Natural killer cell treated with Interleukin-12 subunit alpha and Interleukin-12 subunit beta and Interleukin-15 and Interleukin-18, amount 100 ng/mL, for 72 hours (primary cell): Measurements from ENCODE around the gene BBS1. TPM values are rescaled to one million over a fixed set of nuclear protein-coding genes. Genes with fewer than 3 reads are reported as not detected.
A peak's percentile ranks its signal among the peaks of the same experiment; 100 is the strongest.

ENCODE experiments used
- ATAC-seq, 2 donors: fragments of 150-1000 bp; cut with Tn5 transposase in 1 of 2; sonication (Bioruptor Pico), chemical (Tn5 transposase) in 1 of 2; 2 replicates each; pipeline ENCODE4 v1.10.0; 2021
- DNase-seq: peaks from one replicate; pipeline ENCODE4 v3.0.0; 2022; ENCODE audit warnings: low spot score
- H3K27ac Mint-ChIP-seq, 2 donors: 1 replicate in 1 of 2; 2 replicates in 1 of 2; pipeline ENCODE4 v1.8.0; 2022; ENCODE audit warnings: mixed read lengths in 2 of 2, mild to moderate bottlenecking in 1 of 2, moderate library complexity in 1 of 2
- H3K27me3 Mint-ChIP-seq, 2 donors: 1 replicate in 1 of 2; 2 replicates in 1 of 2; pipeline ENCODE4 v1.8.0; 2022; ENCODE audit warnings: mixed read lengths in 2 of 2
- H3K36me3 Mint-ChIP-seq: one replicate; pipeline ENCODE4 v1.8.0; 2022; ENCODE audit warnings: mixed read lengths
- H3K4me1 Mint-ChIP-seq, 2 donors: 1 replicate in 1 of 2; 2 replicates in 1 of 2; pipeline ENCODE4 v1.8.0; 2022; ENCODE audit warnings: low read depth in 2 of 2, mixed read lengths in 2 of 2, mild to moderate bottlenecking in 1 of 2
- H3K4me3 Mint-ChIP-seq: one replicate; pipeline ENCODE4 v1.8.0; 2022; ENCODE audit warnings: mixed read lengths
- H3K9me3 Mint-ChIP-seq: 2 replicates; pipeline ENCODE4 v1.8.0; 2022; ENCODE audit warnings: mixed read lengths
- total RNA-seq, 2 donors: library from RNA; stranded (reverse); gene quantifications; one replicate each; pipeline ENCODE4 v1.2.3, GENCODE V29; 2022

The BBS1 gene
- total RNA-seq, 2 donors from 2014 or later, result 20.5 to 21.7 TPM

DNA sequence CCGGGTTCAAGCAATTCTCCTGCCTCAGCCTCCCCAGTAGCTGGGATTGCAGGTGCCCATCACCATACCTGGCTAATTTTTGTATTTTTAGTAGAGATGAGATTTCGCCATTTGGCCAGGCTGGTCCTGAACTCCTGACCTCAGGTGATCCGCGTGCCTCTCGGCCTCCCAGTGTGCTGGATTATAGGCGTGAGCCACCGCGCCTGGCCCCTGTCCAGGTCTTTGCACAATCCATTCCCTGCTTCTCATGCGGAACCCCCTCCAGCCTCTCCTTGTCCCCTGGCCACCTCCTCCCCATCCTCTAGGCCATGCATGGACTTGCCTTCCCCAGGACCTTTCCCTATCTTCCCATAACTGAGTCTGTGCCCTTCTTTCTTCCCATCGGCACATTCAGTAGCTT, 21.5 kb upstream of the BBS1 start:
- no peaks in the 10 kb centered on the region for H3K27me3 Mint-ChIP-seq
- H3K27ac Mint-ChIP-seq, result no peak overlapping the region
- peaks cover 0 to 5% of the 10 kb centered on the region in 2 donors for H3K4me1 Mint-ChIP-seq
- H3K36me3 Mint-ChIP-seq, result no peaks in the 10 kb centered on the region
- no peak overlapping the region for H3K4me3 Mint-ChIP-seq
- DNase-seq (no peak), ATAC-seq (no peak)
- H3K9me3 Mint-ChIP-seq, result no peaks in the 10 kb centered on the region

DNA sequence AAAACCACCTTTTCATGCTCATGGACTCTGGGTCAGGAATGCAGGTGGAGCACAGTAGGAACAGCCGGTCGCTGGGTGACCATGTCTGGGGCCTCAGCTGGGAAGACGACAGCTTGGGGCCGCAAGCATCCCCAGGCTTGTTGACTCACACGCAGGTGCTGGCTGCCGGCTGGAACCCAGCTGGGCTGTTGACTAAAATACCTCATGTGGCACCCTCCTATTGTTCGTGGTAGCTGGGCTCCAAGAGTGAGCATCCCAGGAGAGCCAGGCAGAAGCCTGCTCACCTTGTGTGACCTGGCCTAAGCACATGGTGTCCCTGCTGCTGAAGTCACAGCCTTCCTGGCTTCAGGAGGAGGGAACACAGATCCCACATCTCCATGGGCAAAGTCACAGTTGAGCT, 20.8 kb upstream of the BBS1 start:
- Mint-ChIP-seq H3K9me3 (no peaks in the 10 kb centered on the region), H3K4me3 (no peak overlapping the region), H3K27me3 (no peaks in the 10 kb centered on the region), H3K36me3 (no peaks in the 10 kb centered on the region), H3K27ac (no peak overlapping the region), H3K4me1 (peaks cover 0 to 4% of the 10 kb centered on the region in 2 donors)
- ATAC-seq, result no peak
- DNase-seq, result no peak

DNA sequence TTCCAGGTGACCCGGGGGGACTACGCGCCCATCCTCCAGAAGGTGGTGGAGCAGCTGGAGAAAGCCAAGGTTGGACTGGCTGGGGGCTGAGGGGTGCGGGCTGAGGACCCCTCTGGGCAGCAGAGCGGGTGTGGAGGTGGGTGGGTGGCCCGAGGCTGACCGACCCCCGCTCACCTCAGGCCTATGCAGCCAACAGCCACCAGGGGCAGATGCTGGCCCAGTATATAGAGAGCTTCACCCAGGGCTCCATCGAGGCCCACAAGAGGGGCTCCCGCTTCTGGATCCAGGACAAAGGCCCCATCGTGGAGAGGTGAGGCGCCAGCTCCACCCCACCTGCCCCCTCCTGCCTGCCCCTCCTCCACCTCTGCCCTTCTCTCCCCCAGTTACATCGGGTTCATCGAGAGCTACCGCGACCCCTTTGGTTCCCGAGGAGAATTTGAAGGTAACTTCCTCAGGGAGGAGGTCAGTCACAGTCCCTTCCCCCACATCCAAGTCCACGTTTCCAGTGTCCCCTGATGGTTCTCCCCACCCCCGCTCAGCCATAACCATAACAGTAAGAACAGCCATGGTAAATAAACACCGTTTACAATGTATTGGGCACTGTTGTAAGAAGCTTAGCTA, 19.0 kb upstream of the BBS1 start:
- no peaks in the 10 kb centered on the region for H3K9me3 Mint-ChIP-seq
- H3K4me1 Mint-ChIP-seq, result peaks cover 0 to 3% of the 10 kb centered on the region in 2 donors
- no peak for DNase-seq
- H3K27me3 Mint-ChIP-seq, result no peaks in the 10 kb centered on the region
- ATAC-seq, result no peak
- no peaks in the 10 kb centered on the region for H3K36me3 Mint-ChIP-seq
- no peak overlapping the region for H3K27ac Mint-ChIP-seq
- H3K4me3 Mint-ChIP-seq, result no peak overlapping the region

DNA sequence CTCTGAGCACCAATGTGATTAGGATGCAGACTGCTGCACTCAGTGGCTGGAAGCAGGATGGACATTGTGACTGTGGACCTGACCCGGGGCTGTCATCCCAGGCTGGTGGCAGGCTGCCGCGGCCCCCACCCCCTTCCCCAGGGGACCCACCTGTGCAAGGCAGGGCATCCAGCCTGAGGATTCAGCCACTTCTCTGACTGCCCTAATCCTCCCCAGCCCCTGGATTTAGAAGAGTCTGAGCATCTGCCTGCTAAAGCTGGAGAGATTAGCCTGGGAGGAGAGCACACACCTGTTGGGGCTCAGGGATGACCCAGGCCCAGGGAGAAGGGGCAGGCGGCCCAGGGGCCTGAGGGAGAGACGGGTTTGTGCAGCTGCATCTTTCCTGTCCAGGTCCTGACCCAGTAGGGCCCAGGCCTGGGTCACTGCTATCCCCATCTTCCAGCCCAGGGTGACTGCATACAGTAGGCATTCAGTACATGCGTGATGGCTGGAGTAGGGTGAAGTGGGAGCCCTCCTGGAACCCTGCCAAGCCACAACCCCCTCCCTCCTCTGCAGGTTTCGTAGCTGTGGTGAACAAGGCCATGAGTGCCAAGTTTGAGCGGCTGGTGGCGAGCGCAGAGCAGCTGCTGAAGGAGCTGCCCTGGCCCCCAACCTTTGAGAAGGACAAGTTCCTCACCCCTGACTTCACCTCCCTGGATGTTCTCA, 18.1 kb upstream of the BBS1 start:
- Mint-ChIP-seq H3K36me3 (no peaks in the 10 kb centered on the region), H3K27me3 (no peaks in the 10 kb centered on the region), H3K9me3 (no peaks in the 10 kb centered on the region), H3K4me3 (no peak overlapping the region), H3K27ac (no peak overlapping the region), H3K4me1 (peaks cover 0 to 3% of the 10 kb centered on the region in 2 donors)
- no peak for DNase-seq
- ATAC-seq, result no peak

DNA sequence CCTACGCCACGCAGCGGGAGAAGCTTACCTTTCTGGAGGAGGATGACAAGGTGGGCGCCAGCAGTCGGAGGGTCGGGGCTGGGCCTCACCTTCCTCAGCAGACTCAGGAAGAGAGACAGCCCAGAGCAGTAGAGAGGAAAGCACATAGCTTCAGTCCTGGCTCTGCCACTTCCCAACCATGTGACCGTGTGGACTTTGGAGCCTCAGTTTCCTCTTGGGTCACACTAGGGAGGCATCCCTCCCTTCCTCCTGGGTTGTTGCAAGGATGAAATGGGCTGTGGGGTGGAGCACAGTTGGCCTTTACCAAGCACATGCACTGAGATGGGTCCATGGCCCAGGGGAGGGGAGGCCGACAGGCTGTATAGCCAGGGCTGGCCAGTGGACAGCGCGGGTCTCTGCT, 17.3 kb upstream of the BBS1 start:
- Mint-ChIP-seq H3K27me3 (no peaks in the 10 kb centered on the region), H3K27ac (no peak overlapping the region), H3K4me3 (no peak overlapping the region), H3K4me1 (peaks cover 0 to 3% of the 10 kb centered on the region in 2 donors), H3K9me3 (no peaks in the 10 kb centered on the region), H3K36me3 (no peaks in the 10 kb centered on the region)
- DNase-seq (no peak), ATAC-seq (no peak)

DNA sequence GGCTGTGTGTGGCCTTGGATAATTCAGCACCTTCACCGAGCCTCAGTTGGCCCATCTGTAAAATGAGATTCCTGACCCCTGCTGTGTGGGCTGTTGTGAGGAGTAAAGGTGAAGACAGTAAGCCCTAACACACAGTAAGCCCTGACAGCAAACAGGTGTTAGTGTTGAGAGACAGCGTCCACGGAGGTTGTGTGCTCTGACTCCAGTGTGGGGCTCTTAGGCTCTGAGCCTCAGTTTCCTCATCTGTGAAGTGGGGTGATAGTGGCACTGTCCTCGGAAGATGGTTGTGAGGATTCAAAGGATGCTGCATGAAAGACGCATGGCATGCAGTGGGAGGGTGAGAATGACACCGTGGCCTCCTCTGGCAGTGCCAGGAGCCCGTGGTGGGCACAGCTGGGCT, 16.0 kb upstream of the BBS1 start:
- peaks cover 0 to 3% of the 10 kb centered on the region in 2 donors for H3K4me1 Mint-ChIP-seq
- H3K4me3 Mint-ChIP-seq, result no peak overlapping the region
- no peaks in the 10 kb centered on the region for H3K36me3 Mint-ChIP-seq
- H3K27me3 Mint-ChIP-seq, result no peaks in the 10 kb centered on the region
- ATAC-seq (no peak), DNase-seq (no peak)
- H3K27ac Mint-ChIP-seq, result no peak overlapping the region
- no peaks in the 10 kb centered on the region for H3K9me3 Mint-ChIP-seq

DNA sequence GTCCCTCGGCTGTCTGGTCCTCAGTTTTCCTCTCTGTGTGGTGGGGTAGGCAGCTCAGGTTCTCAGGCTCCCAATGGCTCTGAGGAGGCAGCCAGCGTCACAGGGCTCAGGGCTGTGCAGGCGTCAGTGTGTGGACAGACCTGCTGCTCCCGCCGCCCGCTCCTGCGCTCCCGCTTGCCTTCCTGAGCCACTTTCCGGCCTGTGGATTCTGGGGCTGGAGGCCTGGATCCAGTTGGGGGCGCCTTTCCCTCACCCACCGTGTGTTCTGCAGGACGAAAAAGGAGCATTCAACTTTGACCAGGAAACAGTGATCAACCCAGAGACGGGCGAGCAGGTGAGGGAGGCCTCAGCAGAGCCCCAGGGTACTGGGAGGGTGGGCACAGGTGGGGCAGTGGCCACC, 15.5 kb upstream of the BBS1 start:
- H3K4me1 Mint-ChIP-seq, result peaks cover 0 to 3% of the 10 kb centered on the region in 2 donors
- no peaks in the 10 kb centered on the region for H3K27me3 Mint-ChIP-seq
- DNase-seq, result no peak
- no peak overlapping the region for H3K27ac Mint-ChIP-seq
- no peak overlapping the region for H3K4me3 Mint-ChIP-seq
- no peaks in the 10 kb centered on the region for H3K36me3 Mint-ChIP-seq
- H3K9me3 Mint-ChIP-seq, result no peaks in the 10 kb centered on the region
- ATAC-seq, result no peak

DNA sequence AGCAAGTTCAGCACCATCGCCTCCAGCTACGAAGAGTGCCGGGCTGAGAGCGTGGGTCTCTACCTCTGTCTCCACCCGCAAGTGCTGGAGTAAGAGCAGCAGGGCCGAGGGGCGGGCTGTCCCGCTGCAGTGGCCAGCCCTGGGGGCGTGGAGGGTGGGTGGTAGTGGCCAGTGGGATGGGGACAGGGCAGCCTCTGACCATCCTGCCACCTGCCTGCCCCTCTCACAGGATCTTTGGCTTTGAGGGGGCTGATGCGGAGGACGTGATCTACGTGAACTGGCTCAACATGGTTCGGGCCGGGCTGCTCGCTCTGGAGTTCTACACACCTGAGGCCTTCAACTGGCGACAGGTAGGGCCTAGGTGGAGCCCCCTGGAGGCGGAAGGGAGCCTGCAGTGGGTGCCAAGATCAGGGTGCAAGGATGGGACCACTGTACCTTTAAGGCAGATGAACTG, 15.0 kb upstream of the BBS1 start:
- DNase-seq (no peak), ATAC-seq (no peak)
- peaks cover 0 to 3% of the 10 kb centered on the region in 2 donors for H3K4me1 Mint-ChIP-seq
- no peaks in the 10 kb centered on the region for H3K36me3 Mint-ChIP-seq
- H3K9me3 Mint-ChIP-seq, result no peaks in the 10 kb centered on the region
- H3K27me3 Mint-ChIP-seq, result no peaks in the 10 kb centered on the region
- H3K27ac Mint-ChIP-seq, result no peak overlapping the region
- H3K4me3 Mint-ChIP-seq, result no peak overlapping the region

DNA sequence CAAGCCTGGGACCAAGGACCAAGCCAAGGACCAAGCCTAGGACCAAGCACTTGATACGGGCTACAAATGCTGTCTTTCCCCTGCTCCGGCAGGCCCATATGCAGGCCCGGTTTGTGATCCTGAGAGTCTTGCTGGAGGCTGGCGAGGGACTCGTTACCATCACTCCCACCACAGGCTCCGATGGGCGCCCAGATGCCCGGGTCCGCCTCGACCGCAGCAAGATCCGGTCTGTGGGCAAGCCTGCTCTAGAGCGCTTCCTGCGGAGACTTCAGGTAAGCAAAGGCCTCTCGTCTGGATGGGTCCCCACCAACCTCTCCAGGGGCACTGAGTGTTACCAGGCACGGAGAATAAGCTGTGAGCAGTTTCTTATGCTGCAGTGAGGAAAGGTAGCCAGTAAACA, 13.2 kb upstream of the BBS1 start:
- Mint-ChIP-seq H3K27ac (no peak overlapping the region), H3K9me3 (no peaks in the 10 kb centered on the region), H3K4me1 (peaks cover 0 to 3% of the 10 kb centered on the region in 2 donors), H3K4me3 (no peak overlapping the region), H3K36me3 (no peaks in the 10 kb centered on the region), H3K27me3 (no peaks in the 10 kb centered on the region)
- no peak for DNase-seq
- ATAC-seq, result no peak

DNA sequence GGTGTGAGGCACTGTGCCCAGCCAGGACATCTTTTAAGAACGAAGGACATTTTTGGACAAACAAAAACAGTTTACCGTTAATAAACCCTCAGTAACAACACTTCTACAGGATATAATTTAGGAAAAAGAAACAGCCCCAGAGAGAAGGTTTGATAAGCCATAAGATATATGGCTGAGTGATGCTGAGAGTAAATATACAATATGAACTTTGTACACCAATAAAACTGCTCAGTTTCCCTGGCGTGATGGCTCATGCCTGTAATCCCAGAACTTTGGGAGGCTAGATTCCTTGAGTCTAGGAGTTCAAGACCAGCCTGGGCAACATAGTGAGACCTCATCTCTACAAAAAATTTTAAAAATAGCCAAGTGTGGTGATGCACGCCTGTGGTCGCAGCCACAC, 11.9 kb upstream of the BBS1 start:
- Mint-ChIP-seq H3K9me3 (no peaks in the 10 kb centered on the region), H3K4me1 (no peaks in the 10 kb centered on the region), H3K27me3 (no peaks in the 10 kb centered on the region), H3K4me3 (no peak overlapping the region), H3K36me3 (no peaks in the 10 kb centered on the region), H3K27ac (no peak overlapping the region)
- ATAC-seq (no peak), DNase-seq (no peak)

DNA sequence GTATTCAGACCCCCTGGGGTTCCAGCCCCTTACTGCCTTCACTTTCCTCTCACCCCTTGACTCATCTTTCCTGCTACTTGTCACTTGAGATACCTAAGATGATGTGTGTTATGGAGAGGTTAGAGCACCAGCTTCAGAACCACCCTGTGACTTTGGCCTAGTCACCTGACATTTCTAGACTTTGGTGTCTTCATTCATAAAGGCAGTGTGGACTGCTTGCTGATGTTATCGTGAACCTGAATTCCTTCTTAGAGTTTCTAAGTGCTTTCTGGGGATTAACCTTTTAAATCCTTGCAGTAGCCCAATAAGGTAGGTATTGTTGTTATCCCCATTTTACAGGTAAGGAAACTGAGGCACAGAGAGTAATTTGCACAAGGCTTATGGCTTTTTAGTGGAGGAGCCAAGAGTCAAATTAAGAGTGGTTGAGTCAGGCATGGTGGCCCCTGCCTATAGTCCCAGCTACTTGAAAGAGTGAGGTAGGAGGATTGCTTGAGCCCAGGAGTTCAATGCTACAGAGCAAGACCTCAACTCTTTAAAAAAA, 5.1 kb upstream of the BBS1 start:
- Mint-ChIP-seq H3K4me3 (no peak overlapping the region), H3K27me3 (no peaks in the 10 kb centered on the region), H3K27ac (no peak overlapping the region), H3K9me3 (no peaks in the 10 kb centered on the region), H3K4me1 (no peaks in the 10 kb centered on the region), H3K36me3 (peaks cover 5% of the 10 kb centered on the region)
- ATAC-seq (no peak), DNase-seq (no peak)

DNA sequence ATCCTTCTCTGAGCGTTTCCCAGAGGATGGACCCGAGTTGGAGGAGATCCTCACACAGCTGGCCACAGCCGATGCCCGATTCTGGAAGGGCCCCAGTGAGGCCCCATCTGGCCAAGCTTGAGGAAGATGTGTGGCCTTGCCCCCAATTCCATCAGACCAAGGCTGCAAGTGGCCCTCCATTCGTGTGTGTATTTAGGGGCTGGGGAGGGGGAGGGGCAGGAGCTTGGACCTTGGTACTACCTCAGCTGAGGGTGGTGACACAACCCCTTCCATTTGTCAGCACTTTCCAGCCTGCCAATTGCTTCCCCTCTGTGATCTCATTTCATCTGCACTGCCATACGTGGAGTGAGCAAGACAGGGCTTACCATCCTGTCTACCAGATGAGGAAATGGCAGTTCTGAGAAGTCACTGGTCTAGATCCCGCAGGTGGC, 1.3 kb upstream of the BBS1 start:
- ATAC-seq, result no peak
- no peak for DNase-seq
- H3K4me3 Mint-ChIP-seq, result no peak overlapping the region
- H3K27ac Mint-ChIP-seq, result no peak overlapping the region
- H3K36me3 Mint-ChIP-seq, result peaks cover 5% of the 10 kb centered on the region
- peaks cover 8 to 10% of the 10 kb centered on the region in 2 donors for H3K4me1 Mint-ChIP-seq
- no peaks in the 10 kb centered on the region for H3K27me3 Mint-ChIP-seq
- H3K9me3 Mint-ChIP-seq, result no peaks in the 10 kb centered on the region

DNA sequence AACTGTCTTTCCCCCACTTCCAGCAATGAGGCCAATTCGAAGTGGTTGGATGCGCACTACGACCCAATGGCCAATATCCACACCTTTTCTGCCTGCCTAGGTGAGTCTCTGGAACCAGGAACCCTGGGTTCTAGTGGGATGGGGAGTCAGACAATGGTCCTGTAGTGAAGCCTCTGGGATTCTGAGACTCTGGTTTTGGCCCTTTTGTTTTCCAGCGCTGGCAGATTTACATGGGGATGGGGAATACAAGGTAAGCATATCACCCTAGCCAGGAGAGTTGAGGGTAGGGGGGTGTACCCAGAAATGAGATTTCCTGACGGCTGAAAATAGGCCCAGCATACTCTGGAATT, 530 bp downstream of the BBS1 start:
- ATAC-seq, result no peak

DNA sequence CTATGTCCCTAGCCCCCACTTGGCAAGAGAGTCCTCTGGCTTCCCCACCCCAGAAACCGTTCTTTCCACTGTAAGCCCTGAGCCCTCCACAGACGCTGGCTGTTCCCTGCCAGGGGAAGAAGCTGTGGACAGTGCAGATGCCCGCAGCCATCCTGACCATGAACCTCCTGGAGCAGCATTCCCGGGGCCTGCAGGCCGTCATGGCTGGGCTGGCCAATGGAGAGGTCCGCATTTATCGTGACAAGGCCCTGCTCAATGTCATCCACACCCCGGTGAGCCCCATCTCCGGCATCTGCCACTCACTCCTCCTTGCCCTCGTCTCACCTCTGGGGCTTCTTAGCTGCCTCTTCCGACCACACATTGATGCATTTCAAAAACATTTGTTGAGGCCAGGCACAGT, 13.2 kb downstream of the BBS1 start:
- Mint-ChIP-seq H3K36me3 (peaks cover 11% of the 10 kb centered on the region), H3K9me3 (no peaks in the 10 kb centered on the region), H3K27ac (no peak overlapping the region), H3K4me1 (no peaks in the 10 kb centered on the region), H3K27me3 (no peaks in the 10 kb centered on the region), H3K4me3 (no peak overlapping the region)
- DNase-seq, result no peak
- no peak for ATAC-seq

More for the DNA sequence above, 530 bp downstream of the BBS1 start:
- Mint-ChIP-seq H3K4me1 (peaks cover 8 to 10% of the 10 kb centered on the region in 2 donors), H3K27me3 (no peaks in the 10 kb centered on the region), H3K27ac (peak overlapping the region; percentile 41 to 52), H3K4me3 (peak overlapping the region; percentile 92), H3K9me3 (no peaks in the 10 kb centered on the region), H3K36me3 (peaks cover 5% of the 10 kb centered on the region)
- DNase-seq, result no peak
